Measurements from ENCODE around the gene SET.

SET gene

GRCh38 chr9:128701227-128701854 is 12.3 kb downstream of the SET start:
- DNase-seq (ENCODE audit: extremely low read depth, low read depth): no peak
- TF ChIP-seq CTCF (IDR thresholded peaks at IDR 0.05; ENCODE audit: low read depth, low read length, missing control alignments): no peak
- no peak overlapping the region for H3K4me3 ChIP-seq (replicated peaks; ENCODE audit: low read depth, low read length)

DNA sequence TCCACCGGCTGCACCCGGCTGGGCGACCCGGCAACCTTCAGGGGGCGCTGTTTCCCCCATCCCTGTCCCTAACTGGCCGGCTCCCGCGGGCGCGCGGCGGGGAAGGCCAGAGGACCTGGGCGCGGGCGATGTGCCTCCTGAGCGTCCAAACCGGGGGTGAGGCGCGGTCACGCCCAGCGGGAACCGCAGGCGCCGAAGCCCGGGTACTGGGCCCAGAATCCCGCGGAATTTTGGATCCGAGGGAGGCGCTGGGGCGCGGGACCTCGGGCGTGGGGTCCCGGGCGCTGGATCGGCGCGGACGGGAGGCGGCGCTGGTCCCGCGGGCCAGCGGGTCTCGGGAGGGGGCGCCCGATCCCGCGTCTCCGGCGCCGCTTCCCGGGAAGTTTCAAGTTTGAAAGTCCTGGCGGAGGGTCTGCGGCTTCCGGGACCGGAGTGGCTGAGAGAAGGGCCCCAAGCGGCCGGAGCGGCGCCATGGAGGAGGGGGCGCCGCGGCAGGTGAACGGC is 13.5 kb downstream of the SET start, which contains the start of gene PKN3:
Gene PKN3, plus strand, starts transcription at position 59 of the 504 bp plus-strand sequence. Its CDS starts 413 bp downstream, at position 472.
- peak; percentile 39 for DNase-seq (ENCODE audit: extremely low read depth, low read depth)
- peak; percentile 78 for TF ChIP-seq CTCF (IDR thresholded peaks at IDR 0.05; ENCODE audit: low read depth, low read length, missing control alignments)
- H3K4me3 ChIP-seq (replicated peaks; ENCODE audit: low read depth, low read length): peak within 1 kb of the TSS; percentile 66

DNA sequence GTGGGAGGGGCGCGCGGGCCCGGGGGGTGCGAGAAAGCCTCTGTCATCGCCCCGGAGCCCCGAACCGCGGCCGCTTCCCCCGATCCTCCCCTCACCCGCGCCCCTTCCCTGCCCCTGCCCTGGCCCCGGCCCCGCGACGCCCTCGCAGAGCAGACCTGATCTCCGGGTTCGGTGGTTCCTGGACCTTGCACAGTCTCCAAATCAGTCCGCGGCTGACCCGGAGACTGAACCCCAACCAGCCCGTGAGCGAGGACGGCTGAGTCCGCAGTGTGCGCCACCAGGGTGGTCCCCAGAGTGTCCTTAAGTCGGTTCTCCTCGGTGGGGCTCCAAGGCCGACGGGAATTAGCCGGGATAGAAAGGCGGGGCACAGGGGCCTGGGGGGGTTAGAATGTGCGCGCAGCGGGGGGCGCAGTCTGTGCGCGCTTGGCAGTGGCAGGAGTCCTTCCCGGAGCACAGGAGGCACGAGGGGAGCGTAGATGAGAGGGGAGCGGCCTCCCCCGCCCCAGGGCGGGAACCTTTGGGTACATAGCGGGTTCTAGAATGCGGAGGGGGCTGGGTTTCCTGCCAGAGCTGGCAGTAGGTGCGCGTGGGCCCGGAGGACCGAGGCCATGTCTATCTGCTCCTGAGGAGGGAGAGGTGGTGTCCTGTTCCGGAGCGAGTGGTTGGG is 14.1 kb downstream of the SET start:
- H3K4me3 ChIP-seq (replicated peaks; ENCODE audit: low read depth, low read length): peak overlapping the region; percentile 66
- DNase-seq (ENCODE audit: extremely low read depth, low read depth): no peak
- TF ChIP-seq CTCF (IDR thresholded peaks at IDR 0.05; ENCODE audit: low read depth, low read length, missing control alignments): no peak

DNA sequence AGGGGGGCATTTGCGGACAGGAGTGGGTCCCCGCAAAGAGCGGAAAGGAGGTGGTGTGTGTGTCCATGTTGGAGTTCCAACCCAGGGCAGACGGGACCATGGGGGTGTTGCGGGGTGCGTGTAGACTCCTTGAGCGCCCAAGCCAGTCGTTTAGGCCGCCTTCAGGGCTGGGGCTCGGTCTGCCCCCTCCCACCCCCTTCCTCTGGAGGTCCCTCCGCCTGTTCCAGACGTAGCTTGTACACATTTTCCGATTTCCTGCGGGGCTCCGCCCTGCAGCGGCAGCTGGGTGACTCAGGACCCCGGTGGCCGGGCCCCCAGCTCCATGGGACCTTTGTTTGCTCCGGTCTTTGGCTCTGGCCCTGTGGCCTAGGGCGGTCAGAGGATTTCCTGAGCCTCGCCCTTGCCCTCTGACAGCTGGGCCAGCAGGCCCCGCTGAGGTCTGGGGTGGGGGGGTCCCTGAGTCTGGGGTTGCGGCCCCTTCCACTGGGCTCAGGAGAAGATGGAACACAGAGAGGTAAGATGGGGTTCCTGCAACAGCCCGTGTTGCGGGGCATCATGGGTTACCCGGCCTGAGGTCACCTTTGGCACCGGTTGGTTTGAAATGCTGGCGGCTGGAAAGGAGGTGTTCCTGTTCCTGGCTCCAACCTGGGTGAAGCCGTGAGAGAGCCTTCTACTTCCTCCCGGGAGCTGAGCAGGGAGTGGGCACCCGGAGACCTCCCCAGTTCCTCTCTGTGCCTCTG is 14.8 kb downstream of the SET start:
- peak overlapping the region; percentile 66 for H3K4me3 ChIP-seq (replicated peaks; ENCODE audit: low read depth, low read length)
- DNase-seq (ENCODE audit: extremely low read depth, low read depth): no peak
- no peak for TF ChIP-seq CTCF (IDR thresholded peaks at IDR 0.05; ENCODE audit: low read depth, low read length, missing control alignments)

DNA sequence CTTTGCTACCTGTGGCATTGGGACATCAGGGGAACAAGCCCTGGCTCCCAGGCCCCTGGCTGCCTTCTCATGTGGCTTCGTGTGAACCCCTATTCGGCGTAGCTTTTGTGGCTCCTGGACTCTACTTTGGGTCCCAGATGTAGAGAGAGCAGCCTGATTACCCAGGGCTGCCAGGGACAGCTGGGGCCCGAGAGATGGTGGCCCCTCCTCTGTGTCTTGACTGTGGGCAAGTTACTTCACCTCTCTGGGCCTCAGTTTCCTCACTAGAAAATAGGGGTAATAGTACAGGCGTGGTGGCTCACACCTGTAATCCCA is 15.3 kb downstream of the SET start:
- no peak for TF ChIP-seq CTCF (IDR thresholded peaks at IDR 0.05; ENCODE audit: low read depth, low read length, missing control alignments)
- no peak overlapping the region for H3K4me3 ChIP-seq (replicated peaks; ENCODE audit: low read depth, low read length)
- no peak for DNase-seq (ENCODE audit: extremely low read depth, low read depth)

DNA sequence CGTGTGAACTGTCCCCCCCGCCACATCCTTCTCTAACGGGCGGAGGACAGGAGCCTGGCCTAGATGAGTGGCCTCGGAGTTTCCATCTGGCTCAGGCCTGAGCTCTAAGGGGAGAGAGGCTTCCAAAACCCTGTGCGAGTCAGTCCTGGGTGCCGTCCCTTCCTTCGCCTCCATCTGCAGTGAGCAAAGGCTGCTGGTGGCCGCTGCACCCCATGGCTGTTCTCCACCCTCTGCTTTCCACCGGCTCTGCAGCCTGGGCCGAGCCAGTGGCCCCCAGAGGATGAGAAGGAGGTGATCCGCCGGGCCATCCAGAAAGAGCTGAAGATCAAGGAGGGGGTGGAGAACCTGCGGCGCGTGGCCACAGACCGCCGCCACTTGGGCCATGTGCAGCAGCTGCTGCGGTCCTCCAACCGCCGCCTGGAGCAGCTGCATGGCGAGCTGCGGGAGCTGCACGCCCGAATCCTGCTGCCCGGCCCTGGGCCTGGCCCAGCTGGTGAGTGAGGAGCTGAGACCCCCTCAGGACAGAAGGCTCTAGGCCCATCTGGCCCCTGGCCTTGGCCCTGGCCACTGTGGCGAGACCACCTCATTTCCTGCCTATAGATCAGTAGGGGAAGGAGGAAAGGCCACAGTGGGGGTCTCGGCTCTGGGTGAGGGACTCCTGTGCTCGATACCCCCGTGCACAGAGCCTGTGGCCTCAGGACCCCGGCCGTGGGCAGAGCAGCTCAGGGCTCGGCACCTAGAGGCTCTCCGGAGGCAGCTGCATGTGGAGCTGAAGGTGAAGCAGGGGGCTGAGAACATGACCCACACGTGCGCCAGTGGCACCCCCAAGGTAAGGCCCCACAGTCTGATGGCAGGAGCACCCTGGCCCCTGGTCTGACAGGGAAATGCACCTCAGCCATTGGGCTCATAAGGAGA is 16.3 kb downstream of the SET start:
- TF ChIP-seq CTCF (IDR thresholded peaks at IDR 0.05; ENCODE audit: low read depth, low read length, missing control alignments): no peak
- no peak for DNase-seq (ENCODE audit: extremely low read depth, low read depth)
- H3K4me3 ChIP-seq (replicated peaks; ENCODE audit: low read depth, low read length): no peak overlapping the region

Measured in HFF-Myc (cell line).